Caco-2 (cell line): ENCODE results near the gene EXOC2. TPM values are rescaled to one million over a fixed set of nuclear protein-coding genes. Genes with fewer than 3 reads are reported as not detected.

Source experiments
- BruUV-seq: library from RNA; stranded (reverse); fragments of 400-500 nt; replicated peaks from 2 replicates; lab custom pipeline; 2021; lab: Mats Ljungman, UMichigan
- CTCF ChIA-PET: fragments of 300-600 bp; sonication (Branson Sonifier 250); formaldehyde crosslinking; loops from one replicate; lab custom pipeline; 2022; ENCODE audit warnings: antibody characterized with exemption; lab: Charles Lee
- POLR2A ChIA-PET: fragments of 300-600 bp; sonication (Branson Sonifier 250); formaldehyde crosslinking; loops from one replicate; lab custom pipeline; 2022; ENCODE audit warnings: antibody characterized with exemption; lab: Charles Lee
- DNase-seq, 2 experiments: peaks; one replicate each; pipeline versions ENCODE4 v3.0.0 to v3.0.0-alpha.2; 2020 to 2022
- H3K27me3 ChIP-seq: replicated peaks from 2 replicates; pipeline ENCODE4 v1.6.0; 2011; ENCODE audit warnings: low read length; ENCODE audit not compliant: control insufficient read depth, insufficient read depth
- H3K36me3 ChIP-seq: 2 replicates; pipeline ENCODE4 v1.5.1; 2011; ENCODE audit warnings: low read length; ENCODE audit not compliant: control insufficient read depth, insufficient read depth
- H3K4me1 ChIP-seq: fragments of 250-450 bp; sonication (Bioruptor Pico); 2 replicates; pipeline ENCODE4 v1.5.1; 2020; ENCODE audit warnings: mild to moderate bottlenecking
- H3K4me3 ChIP-seq: 2 replicates; pipeline ENCODE4 v1.5.1; 2011; ENCODE audit warnings: low read depth, mild to moderate bottlenecking, control low read depth, low read length
- H3K9me3 ChIP-seq: fragments of 250-450 bp; sonication (Bioruptor Pico); 2 replicates; pipeline ENCODE4 v1.5.1; 2020; ENCODE audit warnings: mild to moderate bottlenecking, moderate library complexity
- H3K27ac Mint-ChIP-seq: one replicate; pipeline ENCODE4 v1.8.0; 2022; ENCODE audit warnings: mixed read lengths; ENCODE audit not compliant: unreplicated experiment
- H3K27me3 Mint-ChIP-seq: one replicate; pipeline ENCODE4 v1.8.0; 2022; ENCODE audit warnings: mixed read lengths; ENCODE audit not compliant: insufficient read depth, unreplicated experiment
- H3K36me3 Mint-ChIP-seq: one replicate; pipeline ENCODE4 v1.8.0; 2022; ENCODE audit warnings: mild to moderate bottlenecking, mixed read lengths; ENCODE audit not compliant: insufficient read depth, unreplicated experiment
- H3K4me1 Mint-ChIP-seq: one replicate; pipeline ENCODE4 v1.8.0; 2022; ENCODE audit warnings: low read depth, mixed read lengths; ENCODE audit not compliant: unreplicated experiment
- H3K4me3 Mint-ChIP-seq: one replicate; pipeline ENCODE4 v1.8.0; 2022; ENCODE audit warnings: mild to moderate bottlenecking, moderate library complexity, mixed read lengths; ENCODE audit not compliant: unreplicated experiment
- H3K9me3 Mint-ChIP-seq: one replicate; pipeline ENCODE4 v1.8.0; 2022; ENCODE audit warnings: mixed read lengths; ENCODE audit not compliant: unreplicated experiment
- intact Hi-C: fragments of 100-400 bp; cut with micrococcal nuclease; formaldehyde crosslinking; loops from one replicate; pipeline ENCODE4 v1.10.0; 2022; ENCODE audit not compliant: unreplicated experiment
- total RNA-seq: library from RNA; stranded (reverse); gene quantifications from 2 replicates; pipeline ENCODE4 v1.2.3, GENCODE V29; 2022
- TF ChIP-seq, protein P1 (sequence below), 2 experiments: fragments of 200-600 bp in 1 of 2; IDR thresholded peaks; 1 replicate in 1 of 2; 2 replicates in 1 of 2; pipeline versions ENCODE4 v1.5.1 to v1.8.0; 2011 to 2022; ENCODE audit warnings: antibody characterized with exemption in 1 of 2, control low read depth in 1 of 2, inconsistent platforms in 1 of 2, low read depth in 1 of 2, low read length in 1 of 2, mild to moderate bottlenecking in 1 of 2, moderate library complexity in 1 of 2; ENCODE audit not compliant: insufficient read depth in 1 of 2, severe bottlenecking in 1 of 2, unreplicated experiment in 1 of 2

The EXOC2 gene
- total RNA-seq, 1 experiment from 2014 or later, result 21.4 TPM

DNA sequence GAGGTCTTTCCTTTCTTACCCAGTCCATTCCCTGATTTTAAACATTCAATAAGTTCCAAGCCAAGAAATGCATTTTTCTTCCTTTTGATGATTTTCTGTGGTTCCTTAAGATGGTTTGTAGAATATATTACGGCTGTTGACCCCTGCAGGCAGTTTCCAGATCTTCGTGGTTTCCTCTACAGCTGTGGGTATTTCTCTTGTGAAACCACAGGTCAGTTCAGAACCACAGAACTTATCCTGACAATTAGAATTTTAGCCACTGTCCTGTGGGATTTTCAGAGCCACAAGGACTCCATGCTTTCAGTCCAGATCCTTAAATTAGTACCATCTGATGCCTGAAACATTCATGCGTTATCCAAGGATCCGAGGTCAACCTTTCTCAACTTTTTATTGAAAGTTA lies 29.7 kb upstream of the EXOC2 start:
- H3K4me3 ChIP-seq, result no peak overlapping the region
- ChIA-PET POLR2A (interaction anchor here (0.9 kb wide), 1 partner anchor 30 kb away, joined by 3 read pairs; the partner anchor contains the start of gene EXOC2), CTCF (interaction anchor here (0.5 to 1.9 kb wide), 10 partner anchors 9 to 714 kb away, joined by 3 to 9 read pairs (median 4); no protein-coding TSS in a partner anchor)
- no peaks in the 10 kb centered on the region for H3K9me3 ChIP-seq
- intact Hi-C loops, result loop anchor here (1.0 to 10.0 kb wide), 4 partner anchors 64 to 672 kb away; no protein-coding TSS in a partner anchor
- no peaks in the 10 kb centered on the region for H3K4me1 ChIP-seq
- DNase-seq, result no peak
- Mint-ChIP-seq H3K4me1 (no peaks in the 10 kb centered on the region), H3K4me3 (no peak overlapping the region), H3K9me3 (no peaks in the 10 kb centered on the region), H3K36me3 (no peaks in the 10 kb centered on the region), H3K27ac (no peak overlapping the region), H3K27me3 (peaks cover 28% of the 10 kb centered on the region)
- BruUV-seq, result no TSS peak
- no peaks in the 10 kb centered on the region for H3K36me3 ChIP-seq
- H3K27me3 ChIP-seq, result no peaks in the 10 kb centered on the region
- TF ChIP-seq, protein P1, sequence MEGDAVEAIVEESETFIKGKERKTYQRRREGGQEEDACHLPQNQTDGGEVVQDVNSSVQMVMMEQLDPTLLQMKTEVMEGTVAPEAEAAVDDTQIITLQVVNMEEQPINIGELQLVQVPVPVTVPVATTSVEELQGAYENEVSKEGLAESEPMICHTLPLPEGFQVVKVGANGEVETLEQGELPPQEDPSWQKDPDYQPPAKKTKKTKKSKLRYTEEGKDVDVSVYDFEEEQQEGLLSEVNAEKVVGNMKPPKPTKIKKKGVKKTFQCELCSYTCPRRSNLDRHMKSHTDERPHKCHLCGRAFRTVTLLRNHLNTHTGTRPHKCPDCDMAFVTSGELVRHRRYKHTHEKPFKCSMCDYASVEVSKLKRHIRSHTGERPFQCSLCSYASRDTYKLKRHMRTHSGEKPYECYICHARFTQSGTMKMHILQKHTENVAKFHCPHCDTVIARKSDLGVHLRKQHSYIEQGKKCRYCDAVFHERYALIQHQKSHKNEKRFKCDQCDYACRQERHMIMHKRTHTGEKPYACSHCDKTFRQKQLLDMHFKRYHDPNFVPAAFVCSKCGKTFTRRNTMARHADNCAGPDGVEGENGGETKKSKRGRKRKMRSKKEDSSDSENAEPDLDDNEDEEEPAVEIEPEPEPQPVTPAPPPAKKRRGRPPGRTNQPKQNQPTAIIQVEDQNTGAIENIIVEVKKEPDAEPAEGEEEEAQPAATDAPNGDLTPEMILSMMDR (IDR thresholded peaks at IDR 0.05; ENCODE audit: insufficient read depth in 1 of 2, low read depth in 1 of 2, low read length in 1 of 2, severe bottlenecking in 1 of 2, unreplicated experiment in 1 of 2), result no peak

DNA sequence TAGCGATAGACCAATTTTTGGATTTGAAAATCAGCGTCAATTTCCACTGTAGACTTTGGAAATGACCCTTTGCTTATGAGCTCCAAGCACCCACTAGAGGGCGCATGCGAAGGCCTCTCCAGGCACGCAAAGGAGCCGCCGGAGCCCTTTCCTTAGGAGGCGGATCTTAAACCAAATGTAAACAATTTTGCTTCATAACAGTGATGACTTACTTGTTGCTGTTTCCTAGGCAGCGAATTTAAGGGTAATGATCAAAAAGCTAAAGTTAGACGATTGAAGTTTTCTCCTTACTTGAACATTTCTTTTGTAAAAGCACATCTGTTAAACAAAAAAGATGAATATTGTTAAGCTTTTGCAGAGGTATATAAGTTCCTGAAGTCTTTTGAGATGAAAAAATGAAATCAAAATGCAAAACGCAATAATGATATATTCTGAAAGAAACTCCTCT lies 29.2 kb upstream of the EXOC2 start:
- Mint-ChIP-seq H3K27ac (no peak overlapping the region), H3K36me3 (no peaks in the 10 kb centered on the region), H3K9me3 (no peaks in the 10 kb centered on the region), H3K4me3 (no peak overlapping the region), H3K4me1 (no peaks in the 10 kb centered on the region), H3K27me3 (peaks cover 30% of the 10 kb centered on the region)
- Histone ChIP-seq H3K36me3 (no peaks in the 10 kb centered on the region), H3K4me1 (no peaks in the 10 kb centered on the region), H3K4me3 (no peak overlapping the region), H3K27me3 (no peaks in the 10 kb centered on the region), H3K9me3 (no peaks in the 10 kb centered on the region)
- peak; percentile 64 to 74 for DNase-seq
- ChIA-PET CTCF (interaction anchor here (0.5 to 1.9 kb wide), 14 partner anchors 9 to 715 kb away, joined by 3 to 9 read pairs (median 4); no protein-coding TSS in a partner anchor), POLR2A (interaction anchor here (0.9 kb wide), 1 partner anchor 30 kb away, joined by 3 read pairs; the partner anchor contains the start of gene EXOC2)
- BruUV-seq, result no TSS peak
- intact Hi-C loops, result loop anchor here (1.0 to 10.0 kb wide), 4 partner anchors 65 to 673 kb away; no protein-coding TSS in a partner anchor
- TF ChIP-seq, protein P1 (IDR thresholded peaks at IDR 0.05; ENCODE audit: insufficient read depth in 1 of 2, low read depth in 1 of 2, low read length in 1 of 2, severe bottlenecking in 1 of 2, unreplicated experiment in 1 of 2), result peak; percentile 65 to 89

GRCh38 chr6:718345-718744 lies 25.4 kb upstream of the EXOC2 start:
- POLR2A ChIA-PET, result no interaction called here
- no peak overlapping the region for H3K27ac Mint-ChIP-seq
- no peak for DNase-seq
- H3K27me3 ChIP-seq, result no peaks in the 10 kb centered on the region
- BruUV-seq, result no TSS peak
- H3K9me3 Mint-ChIP-seq, result no peaks in the 10 kb centered on the region
- H3K27me3 Mint-ChIP-seq, result peaks cover 26% of the 10 kb centered on the region
- no peaks in the 10 kb centered on the region for H3K36me3 Mint-ChIP-seq
- intact Hi-C loops, result no loop called here
- no peak overlapping the region for H3K4me3 Mint-ChIP-seq
- no peaks in the 10 kb centered on the region for H3K36me3 ChIP-seq
- CTCF ChIA-PET, result no interaction called here
- H3K4me3 ChIP-seq, result no peak overlapping the region
- no peaks in the 10 kb centered on the region for H3K4me1 Mint-ChIP-seq
- H3K4me1 ChIP-seq, result no peaks in the 10 kb centered on the region
- TF ChIP-seq, protein P1 (IDR thresholded peaks at IDR 0.05; ENCODE audit: insufficient read depth in 1 of 2, low read depth in 1 of 2, low read length in 1 of 2, severe bottlenecking in 1 of 2, unreplicated experiment in 1 of 2), result no peak
- no peaks in the 10 kb centered on the region for H3K9me3 ChIP-seq
